Measurements from ENCODE around the gene SCML2. TPM values are rescaled to one million over a fixed set of nuclear protein-coding genes. Genes with fewer than 3 reads are reported as not detected.

Gene SCML2
- polyA plus RNA-seq, 1 donor from 2014 or later: 14.7 TPM

DNA sequence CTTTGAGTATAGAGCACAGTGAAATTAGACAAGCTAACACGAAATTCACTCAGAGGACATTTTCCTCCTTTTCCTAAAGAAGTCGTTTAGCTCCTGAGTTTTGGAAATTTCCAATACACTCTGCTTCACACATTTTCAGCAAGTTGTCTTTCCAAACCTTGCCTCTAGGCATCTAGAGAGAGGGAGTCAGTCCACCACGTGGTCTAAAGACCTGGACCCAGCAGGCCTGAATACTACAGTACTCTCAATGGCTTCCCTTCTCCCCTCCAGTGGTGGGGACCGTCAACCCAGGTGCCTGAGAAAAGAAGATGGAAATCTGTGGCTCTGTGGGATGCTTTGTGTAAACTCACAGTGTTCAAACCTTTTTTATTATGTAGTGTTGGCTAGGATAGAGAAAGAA is 13.9 kb upstream of the SCML2 start:
- Histone ChIP-seq H3K9me3 (ENCODE audit: low read length) (no peaks in the 10 kb centered on the region), H3F3A (ENCODE audit: insufficient read depth, low read length, poor library complexity, severe bottlenecking) (no peaks in the 10 kb centered on the region), H3K79me2 (replicated peaks; ENCODE audit: insufficient read depth, low read length) (no peaks in the 10 kb centered on the region)

GRCh38 chrX:18360867-18361266 is 6.4 kb upstream of the SCML2 start:
- no peaks in the 10 kb centered on the region for H3F3A ChIP-seq (ENCODE audit: insufficient read depth, low read length, poor library complexity, severe bottlenecking)
- no peak overlapping the region for H3K4me2 ChIP-seq (ENCODE audit: low read length)
- H3K9me2 ChIP-seq (ENCODE audit: insufficient read depth, low read length): no peaks in the 10 kb centered on the region
- H3K79me2 ChIP-seq (replicated peaks; ENCODE audit: insufficient read depth, low read length): no peaks in the 10 kb centered on the region
- H4K20me1 ChIP-seq (ENCODE audit: insufficient read depth): no peaks in the 10 kb centered on the region
- no peak overlapping the region for H3K27ac ChIP-seq (ENCODE audit: low read length)
- no peak overlapping the region for H2AFZ ChIP-seq (ENCODE audit: low read depth, low read length)
- TF ChIP-seq, protein P1, sequence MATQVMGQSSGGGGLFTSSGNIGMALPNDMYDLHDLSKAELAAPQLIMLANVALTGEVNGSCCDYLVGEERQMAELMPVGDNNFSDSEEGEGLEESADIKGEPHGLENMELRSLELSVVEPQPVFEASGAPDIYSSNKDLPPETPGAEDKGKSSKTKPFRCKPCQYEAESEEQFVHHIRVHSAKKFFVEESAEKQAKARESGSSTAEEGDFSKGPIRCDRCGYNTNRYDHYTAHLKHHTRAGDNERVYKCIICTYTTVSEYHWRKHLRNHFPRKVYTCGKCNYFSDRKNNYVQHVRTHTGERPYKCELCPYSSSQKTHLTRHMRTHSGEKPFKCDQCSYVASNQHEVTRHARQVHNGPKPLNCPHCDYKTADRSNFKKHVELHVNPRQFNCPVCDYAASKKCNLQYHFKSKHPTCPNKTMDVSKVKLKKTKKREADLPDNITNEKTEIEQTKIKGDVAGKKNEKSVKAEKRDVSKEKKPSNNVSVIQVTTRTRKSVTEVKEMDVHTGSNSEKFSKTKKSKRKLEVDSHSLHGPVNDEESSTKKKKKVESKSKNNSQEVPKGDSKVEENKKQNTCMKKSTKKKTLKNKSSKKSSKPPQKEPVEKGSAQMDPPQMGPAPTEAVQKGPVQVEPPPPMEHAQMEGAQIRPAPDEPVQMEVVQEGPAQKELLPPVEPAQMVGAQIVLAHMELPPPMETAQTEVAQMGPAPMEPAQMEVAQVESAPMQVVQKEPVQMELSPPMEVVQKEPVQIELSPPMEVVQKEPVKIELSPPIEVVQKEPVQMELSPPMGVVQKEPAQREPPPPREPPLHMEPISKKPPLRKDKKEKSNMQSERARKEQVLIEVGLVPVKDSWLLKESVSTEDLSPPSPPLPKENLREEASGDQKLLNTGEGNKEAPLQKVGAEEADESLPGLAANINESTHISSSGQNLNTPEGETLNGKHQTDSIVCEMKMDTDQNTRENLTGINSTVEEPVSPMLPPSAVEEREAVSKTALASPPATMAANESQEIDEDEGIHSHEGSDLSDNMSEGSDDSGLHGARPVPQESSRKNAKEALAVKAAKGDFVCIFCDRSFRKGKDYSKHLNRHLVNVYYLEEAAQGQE (IDR thresholded peaks at IDR 0.05; ENCODE audit: borderline replicate concordance): no peak
- TF ChIP-seq TAF1 (IDR thresholded peaks at IDR 0.05; ENCODE audit: low read depth) (no peak), EZH2 (IDR thresholded peaks at IDR 0.05; ENCODE audit: borderline replicate concordance, insufficient read depth, low read length, poor library complexity, severe bottlenecking) (no peak), SMC3 (conservative IDR thresholded peaks at IDR 0.05; ENCODE audit: poor library complexity) (no peak), MXI1 (conservative IDR thresholded peaks at IDR 0.05; ENCODE audit: poor library complexity, severe bottlenecking) (no peak), CTCF (IDR thresholded peaks at IDR 0.05; ENCODE audit: poor library complexity, severe bottlenecking) (no peak), EP300 (conservative IDR thresholded peaks at IDR 0.05; ENCODE audit: poor library complexity, severe bottlenecking) (no peak), RAD21 (conservative IDR thresholded peaks at IDR 0.05) (no peak), POLR2AphosphoS5 (IDR thresholded peaks at IDR 0.05) (no peak)
- H3K9ac ChIP-seq (ENCODE audit: low read length): no peak overlapping the region
- no peaks in the 10 kb centered on the region for H3K36me3 ChIP-seq (ENCODE audit: insufficient read depth, low read length)
- H3K27me3 ChIP-seq (ENCODE audit: insufficient read depth, low read depth, low read length): no peaks in the 10 kb centered on the region
- H3K4me3 ChIP-seq (ENCODE audit: low read length): no peak overlapping the region
- H3K9me3 ChIP-seq (ENCODE audit: low read length): no peaks in the 10 kb centered on the region

More for the DNA sequence above, 13.9 kb upstream of the SCML2 start:
- Histone ChIP-seq H2AFZ (ENCODE audit: low read depth, low read length) (no peak overlapping the region), H3K4me3 (ENCODE audit: low read length) (no peak overlapping the region), H3K4me2 (ENCODE audit: low read length) (no peak overlapping the region), H3K36me3 (ENCODE audit: insufficient read depth, low read length) (no peaks in the 10 kb centered on the region), H3K9me2 (ENCODE audit: insufficient read depth, low read length) (no peaks in the 10 kb centered on the region), H4K20me1 (ENCODE audit: insufficient read depth) (no peaks in the 10 kb centered on the region), H3K27me3 (ENCODE audit: insufficient read depth, low read depth, low read length) (no peaks in the 10 kb centered on the region), H3K9ac (ENCODE audit: low read length) (no peak overlapping the region), H3K27ac (ENCODE audit: low read length) (no peak overlapping the region)
- TF ChIP-seq MXI1 (conservative IDR thresholded peaks at IDR 0.05; ENCODE audit: poor library complexity, severe bottlenecking) (no peak), EP300 (conservative IDR thresholded peaks at IDR 0.05; ENCODE audit: poor library complexity, severe bottlenecking) (no peak), RAD21 (conservative IDR thresholded peaks at IDR 0.05) (no peak), EZH2 (IDR thresholded peaks at IDR 0.05; ENCODE audit: borderline replicate concordance, insufficient read depth, low read length, poor library complexity, severe bottlenecking) (no peak), POLR2AphosphoS5 (IDR thresholded peaks at IDR 0.05) (no peak), TAF1 (IDR thresholded peaks at IDR 0.05; ENCODE audit: low read depth) (no peak), CTCF (IDR thresholded peaks at IDR 0.05; ENCODE audit: poor library complexity, severe bottlenecking) (no peak), SMC3 (conservative IDR thresholded peaks at IDR 0.05; ENCODE audit: poor library complexity) (no peak)
- TF ChIP-seq, protein P1 (IDR thresholded peaks at IDR 0.05; ENCODE audit: borderline replicate concordance): no peak

All from neural cell (in vitro differentiated cells).